NCI-H1417 treated with DMSO at 0.1 percent for 48 hours (cell line): ENCODE measurements around the gene DSCAML1.

Experiments used
- DNase-seq: peaks from one replicate; lab custom pipeline; 2025; lab: John Stamatoyannopoulos, UW

The DSCAML1 gene

GRCh38 chr11:117750916-117751662 lies 45.9 kb downstream of the DSCAML1 start:
- no peak for DNase-seq

- no peak for DNase-seq
Observed at GRCh38 chr11:117750357-117750756, 46.7 kb downstream of the DSCAML1 start.

- DNase-seq, result no peak
Observed at GRCh38 chr11:117749541-117749910, 47.5 kb downstream of the DSCAML1 start.

- DNase-seq, result no peak
Observed at GRCh38 chr11:117748771-117749540, 48.1 kb downstream of the DSCAML1 start.

- no peak for DNase-seq
Observed at GRCh38 chr11:117747892-117748291, 49.1 kb downstream of the DSCAML1 start.

GRCh38 chr11:117745346-117745745 lies 51.7 kb downstream of the DSCAML1 start:
- DNase-seq, result no peak

GRCh38 chr11:117744471-117745150 lies 52.4 kb downstream of the DSCAML1 start:
- DNase-seq, result no peak

- peak; percentile 50 for DNase-seq
Observed at GRCh38 chr11:117743121-117743815, 53.7 kb downstream of the DSCAML1 start.

- no peak for DNase-seq
Observed at GRCh38 chr11:117738246-117738957, 58.6 kb downstream of the DSCAML1 start.

GRCh38 chr11:117735350-117735977 lies 61.6 kb downstream of the DSCAML1 start:
- no peak for DNase-seq

GRCh38 chr11:117734601-117735024 lies 62.4 kb downstream of the DSCAML1 start:
- peak; percentile 45 for DNase-seq

GRCh38 chr11:117733316-117733715 lies 63.7 kb downstream of the DSCAML1 start:
- DNase-seq, result no peak

- no peak for DNase-seq
Observed at GRCh38 chr11:117731722-117732290, 65.2 kb downstream of the DSCAML1 start.

GRCh38 chr11:117730208-117730800 lies 66.7 kb downstream of the DSCAML1 start:
- no peak for DNase-seq

GRCh38 chr11:117725048-117725734 lies 71.8 kb downstream of the DSCAML1 start:
- DNase-seq, result no peak

GRCh38 chr11:117724621-117725020 lies 72.4 kb downstream of the DSCAML1 start:
- no peak for DNase-seq

- no peak for DNase-seq
Observed at GRCh38 chr11:117724104-117724503, 72.9 kb downstream of the DSCAML1 start.

GRCh38 chr11:117723277-117724024 lies 73.6 kb downstream of the DSCAML1 start:
- no peak for DNase-seq

GRCh38 chr11:117722082-117722481 lies 74.9 kb downstream of the DSCAML1 start:
- no peak for DNase-seq
